Panc1 (cell line): ENCODE data around the gene DGKZ.

ENCODE experiments used
- POLR2AphosphoS5 ChIP-seq: IDR thresholded peaks from 2 replicates; pipeline ENCODE4 v1.6.1; 2012; ENCODE audit warnings: mild to moderate bottlenecking, low read depth, low read length, moderate library complexity
- SIN3A ChIP-seq: IDR thresholded peaks from 2 replicates; pipeline ENCODE4 v1.6.1; 2012; ENCODE audit warnings: low read depth, mild to moderate bottlenecking, low read length, moderate library complexity, borderline replicate concordance; ENCODE audit not compliant: insufficient read depth
- TCF7L2 ChIP-seq: IDR thresholded peaks from 2 replicates; pipeline ENCODE4 v1.6.1; 2011; ENCODE audit warnings: mild to moderate bottlenecking, low read depth, low read length, inconsistent platforms
- TF ChIP-seq, protein P1 (sequence below): fragments of 450-650 bp; IDR thresholded peaks from 2 replicates; pipeline ENCODE4 v1.5.1; 2017; ENCODE audit warnings: mild to moderate bottlenecking
- TF ChIP-seq, protein P2 (sequence below), 2 experiments: IDR thresholded peaks; 2 replicates each; pipeline ENCODE4 v1.6.1; 2011 to 2012; ENCODE audit warnings: low read depth in 2 of 2, control low read depth in 1 of 2, low read length in 1 of 2, mild to moderate bottlenecking in 1 of 2, moderate library complexity in 1 of 2; ENCODE audit not compliant: insufficient read depth in 1 of 2

DNA sequence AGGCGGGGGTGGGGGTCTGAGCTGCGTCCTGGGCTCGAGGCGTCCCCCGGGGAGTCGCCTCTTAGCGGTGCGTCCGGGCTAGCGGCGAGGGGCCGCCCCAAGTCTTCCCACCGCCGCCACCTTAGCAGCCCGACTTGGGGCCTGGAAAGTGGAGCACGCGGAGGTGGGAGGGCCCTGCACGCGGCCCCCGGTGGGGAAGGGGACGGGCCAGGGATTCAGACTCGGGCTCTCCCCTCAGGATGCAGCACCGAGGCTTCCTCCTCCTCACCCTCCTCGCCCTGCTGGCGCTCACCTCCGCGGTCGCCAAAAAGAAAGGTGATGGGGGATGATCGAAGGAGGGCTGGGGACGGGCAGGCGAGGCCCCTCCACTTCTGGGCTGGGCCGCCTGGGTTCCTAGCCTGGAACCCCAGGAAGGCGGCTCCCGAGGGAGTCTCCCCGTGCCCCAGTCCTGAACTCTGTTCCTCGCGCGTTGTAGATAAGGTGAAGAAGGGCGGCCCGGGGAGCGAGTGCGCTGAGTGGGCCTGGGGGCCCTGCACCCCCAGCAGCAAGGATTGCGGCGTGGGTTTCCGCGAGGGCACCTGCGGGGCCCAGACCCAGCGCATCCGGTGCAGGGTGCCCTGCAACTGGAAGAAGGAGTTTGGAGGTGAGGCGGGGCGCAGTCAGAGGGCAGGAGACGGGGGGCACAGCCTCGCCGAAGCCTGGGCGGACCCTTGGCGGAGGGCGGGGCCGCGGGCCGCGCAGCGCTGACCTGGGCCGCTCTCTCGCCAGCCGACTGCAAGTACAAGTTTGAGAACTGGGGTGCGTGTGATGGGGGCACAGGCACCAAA, 34.8 kb downstream of the DGKZ start:
- TF ChIP-seq POLR2AphosphoS5 (no peak), TCF7L2 (no peak), SIN3A (no peak)
- TF ChIP-seq, protein P1, sequence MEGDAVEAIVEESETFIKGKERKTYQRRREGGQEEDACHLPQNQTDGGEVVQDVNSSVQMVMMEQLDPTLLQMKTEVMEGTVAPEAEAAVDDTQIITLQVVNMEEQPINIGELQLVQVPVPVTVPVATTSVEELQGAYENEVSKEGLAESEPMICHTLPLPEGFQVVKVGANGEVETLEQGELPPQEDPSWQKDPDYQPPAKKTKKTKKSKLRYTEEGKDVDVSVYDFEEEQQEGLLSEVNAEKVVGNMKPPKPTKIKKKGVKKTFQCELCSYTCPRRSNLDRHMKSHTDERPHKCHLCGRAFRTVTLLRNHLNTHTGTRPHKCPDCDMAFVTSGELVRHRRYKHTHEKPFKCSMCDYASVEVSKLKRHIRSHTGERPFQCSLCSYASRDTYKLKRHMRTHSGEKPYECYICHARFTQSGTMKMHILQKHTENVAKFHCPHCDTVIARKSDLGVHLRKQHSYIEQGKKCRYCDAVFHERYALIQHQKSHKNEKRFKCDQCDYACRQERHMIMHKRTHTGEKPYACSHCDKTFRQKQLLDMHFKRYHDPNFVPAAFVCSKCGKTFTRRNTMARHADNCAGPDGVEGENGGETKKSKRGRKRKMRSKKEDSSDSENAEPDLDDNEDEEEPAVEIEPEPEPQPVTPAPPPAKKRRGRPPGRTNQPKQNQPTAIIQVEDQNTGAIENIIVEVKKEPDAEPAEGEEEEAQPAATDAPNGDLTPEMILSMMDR: no peak
- TF ChIP-seq, protein P2, sequence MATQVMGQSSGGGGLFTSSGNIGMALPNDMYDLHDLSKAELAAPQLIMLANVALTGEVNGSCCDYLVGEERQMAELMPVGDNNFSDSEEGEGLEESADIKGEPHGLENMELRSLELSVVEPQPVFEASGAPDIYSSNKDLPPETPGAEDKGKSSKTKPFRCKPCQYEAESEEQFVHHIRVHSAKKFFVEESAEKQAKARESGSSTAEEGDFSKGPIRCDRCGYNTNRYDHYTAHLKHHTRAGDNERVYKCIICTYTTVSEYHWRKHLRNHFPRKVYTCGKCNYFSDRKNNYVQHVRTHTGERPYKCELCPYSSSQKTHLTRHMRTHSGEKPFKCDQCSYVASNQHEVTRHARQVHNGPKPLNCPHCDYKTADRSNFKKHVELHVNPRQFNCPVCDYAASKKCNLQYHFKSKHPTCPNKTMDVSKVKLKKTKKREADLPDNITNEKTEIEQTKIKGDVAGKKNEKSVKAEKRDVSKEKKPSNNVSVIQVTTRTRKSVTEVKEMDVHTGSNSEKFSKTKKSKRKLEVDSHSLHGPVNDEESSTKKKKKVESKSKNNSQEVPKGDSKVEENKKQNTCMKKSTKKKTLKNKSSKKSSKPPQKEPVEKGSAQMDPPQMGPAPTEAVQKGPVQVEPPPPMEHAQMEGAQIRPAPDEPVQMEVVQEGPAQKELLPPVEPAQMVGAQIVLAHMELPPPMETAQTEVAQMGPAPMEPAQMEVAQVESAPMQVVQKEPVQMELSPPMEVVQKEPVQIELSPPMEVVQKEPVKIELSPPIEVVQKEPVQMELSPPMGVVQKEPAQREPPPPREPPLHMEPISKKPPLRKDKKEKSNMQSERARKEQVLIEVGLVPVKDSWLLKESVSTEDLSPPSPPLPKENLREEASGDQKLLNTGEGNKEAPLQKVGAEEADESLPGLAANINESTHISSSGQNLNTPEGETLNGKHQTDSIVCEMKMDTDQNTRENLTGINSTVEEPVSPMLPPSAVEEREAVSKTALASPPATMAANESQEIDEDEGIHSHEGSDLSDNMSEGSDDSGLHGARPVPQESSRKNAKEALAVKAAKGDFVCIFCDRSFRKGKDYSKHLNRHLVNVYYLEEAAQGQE (IDR thresholded peaks at IDR 0.05; ENCODE audit: insufficient read depth in 1 of 2, low read depth in 2 of 2, low read length in 1 of 2): no peak
